DMS114 treated with DMSO at 0.1 percent for 48 hours (cell line): ENCODE results near the gene SLCO4A1.

Experiments used
- DNase-seq: peaks from one replicate; lab custom pipeline; 2025; ENCODE audit not compliant: unreplicated experiment; lab: John Stamatoyannopoulos, UW

SLCO4A1 gene

GRCh38 chr20:62642051-62642665 is at the start of gene SLCO4A1:
Gene SLCO4A1, plus strand, starts transcription at chr20:62642503. Its CDS starts 13,952 bp downstream, at chr20:62656455.
- peak; percentile 41 for DNase-seq

DNA sequence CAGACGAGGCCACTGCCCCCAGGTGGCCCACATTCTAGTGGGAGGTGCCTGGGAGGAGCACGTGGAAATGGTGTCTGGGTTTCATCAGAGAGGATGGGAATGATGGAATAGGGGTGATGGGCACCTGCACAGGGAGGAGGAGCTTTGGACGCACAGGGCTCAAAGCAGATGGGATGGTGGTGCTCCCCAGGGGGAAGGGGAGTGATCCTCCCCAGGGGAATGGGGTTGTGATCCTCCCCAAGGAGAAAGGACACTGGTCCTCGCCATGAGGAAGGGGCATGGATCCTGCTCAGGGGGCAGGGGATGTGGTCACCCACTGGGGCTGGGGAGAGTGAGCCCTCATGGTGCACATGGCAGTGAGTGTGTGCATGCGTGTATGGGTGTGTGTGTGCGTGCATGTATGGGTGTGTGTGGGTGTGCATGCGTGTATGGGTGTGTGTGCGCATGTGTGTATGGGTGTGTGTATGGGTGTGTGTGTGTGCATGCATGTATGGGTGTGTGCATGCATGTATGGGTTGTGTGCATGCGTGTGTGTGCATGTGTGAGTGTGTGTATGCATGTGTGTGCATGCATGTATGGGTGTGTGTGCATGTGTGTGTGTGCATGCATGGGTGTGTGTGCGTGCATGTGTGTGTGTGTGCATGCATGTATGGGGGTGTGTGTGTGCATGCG is 49.7 kb upstream of the SLCO4A1 start:
- no peak for DNase-seq

GRCh38 chr20:62593616-62594015 is 48.7 kb upstream of the SLCO4A1 start:
- DNase-seq, result no peak

DNA sequence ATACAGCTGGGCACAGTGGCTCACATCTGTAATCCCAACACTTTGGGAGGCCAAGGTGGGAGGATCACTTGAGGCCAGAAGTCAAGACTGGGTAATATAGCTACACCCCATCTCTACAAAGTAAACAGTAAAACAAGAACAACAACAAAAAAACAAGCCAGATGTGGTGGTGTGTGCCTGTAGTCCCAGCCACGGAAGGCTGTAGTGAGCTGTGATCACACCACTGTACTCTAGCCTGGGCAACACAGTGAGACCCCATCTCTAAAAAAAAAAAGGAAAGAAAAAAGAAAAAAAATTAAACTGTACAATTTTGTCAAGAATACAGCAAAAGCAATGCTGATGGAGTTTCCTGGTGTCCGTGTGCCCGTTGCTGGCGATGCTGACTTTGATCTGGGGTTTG is 47.2 kb upstream of the SLCO4A1 start:
- no peak for DNase-seq

DNA sequence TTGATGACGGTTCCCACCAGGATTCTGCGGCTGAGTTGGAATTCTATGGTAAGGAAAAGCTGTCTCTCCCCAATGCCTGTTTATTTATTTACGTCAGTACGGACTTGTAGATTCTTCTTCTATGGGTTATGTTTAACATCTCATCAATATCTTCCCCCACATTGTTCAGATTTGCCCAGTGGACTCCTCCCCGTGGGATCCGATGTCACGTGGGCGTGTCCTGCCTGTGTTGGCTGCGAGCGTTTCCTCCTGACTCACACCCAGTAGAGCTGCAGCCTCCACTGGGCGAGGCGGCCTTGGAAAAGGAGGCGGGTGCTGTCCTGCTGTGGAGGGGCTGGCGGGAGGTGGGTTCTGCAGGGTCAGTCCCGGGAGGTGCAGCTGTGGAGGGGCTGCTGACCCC is 46.8 kb upstream of the SLCO4A1 start:
- no peak for DNase-seq

DNA sequence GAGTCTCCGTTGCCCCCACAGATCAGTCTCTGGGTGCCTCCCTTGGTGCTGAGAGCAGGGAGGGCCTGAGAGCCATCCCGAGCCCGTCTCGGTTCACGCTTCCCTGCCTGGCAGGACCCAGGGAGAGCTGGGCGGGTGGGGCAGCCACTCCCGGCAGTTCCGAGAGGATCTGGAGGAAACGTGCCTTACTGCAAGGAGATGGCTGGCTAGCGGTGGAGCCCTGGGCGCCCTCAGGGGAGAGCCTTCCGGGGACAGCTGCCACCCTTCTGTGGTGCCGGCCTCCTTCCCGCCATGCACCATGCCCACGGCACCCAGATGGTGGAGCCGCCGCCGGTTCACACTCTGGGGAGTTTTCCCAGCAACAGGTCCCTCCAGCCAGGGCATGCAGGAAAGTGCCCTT is 45.8 kb upstream of the SLCO4A1 start:
- DNase-seq, result no peak

GRCh38 chr20:62596921-62597320 is 45.4 kb upstream of the SLCO4A1 start:
- DNase-seq, result no peak

DNA sequence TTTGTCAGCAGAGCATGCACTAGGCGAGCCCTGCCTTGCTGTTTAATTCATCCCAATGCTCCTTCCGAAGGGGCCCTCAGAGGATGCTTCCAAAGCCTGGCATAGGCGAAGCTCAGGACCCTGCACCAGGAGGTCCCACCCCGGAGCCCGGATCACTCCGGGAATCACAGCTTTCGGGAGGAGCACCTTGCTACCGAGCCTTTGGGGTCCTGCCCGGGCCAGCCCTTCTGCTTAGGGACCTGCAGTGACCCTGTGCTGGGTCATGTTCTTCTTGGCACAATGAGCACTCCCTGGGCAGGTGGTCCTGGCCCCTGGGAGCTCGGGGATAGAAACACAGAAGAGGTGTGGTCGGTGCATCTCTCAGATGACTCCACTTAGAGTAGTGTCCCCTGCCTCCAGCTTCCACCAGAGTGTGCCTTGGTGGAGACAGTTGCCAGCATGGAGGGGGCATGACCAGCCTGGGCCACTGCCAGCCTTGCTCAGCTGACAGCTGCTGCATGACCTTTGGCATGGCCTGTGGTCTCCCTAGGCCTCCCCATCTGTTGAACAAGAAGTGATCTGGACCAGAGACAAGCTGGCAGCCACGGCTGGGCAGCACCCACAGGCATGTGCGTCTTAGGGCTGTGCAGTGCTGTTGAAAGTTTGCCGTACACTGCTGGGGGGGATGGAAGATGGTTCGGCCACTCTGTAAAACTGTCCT is 44.7 kb upstream of the SLCO4A1 start:
- no peak for DNase-seq

DNA sequence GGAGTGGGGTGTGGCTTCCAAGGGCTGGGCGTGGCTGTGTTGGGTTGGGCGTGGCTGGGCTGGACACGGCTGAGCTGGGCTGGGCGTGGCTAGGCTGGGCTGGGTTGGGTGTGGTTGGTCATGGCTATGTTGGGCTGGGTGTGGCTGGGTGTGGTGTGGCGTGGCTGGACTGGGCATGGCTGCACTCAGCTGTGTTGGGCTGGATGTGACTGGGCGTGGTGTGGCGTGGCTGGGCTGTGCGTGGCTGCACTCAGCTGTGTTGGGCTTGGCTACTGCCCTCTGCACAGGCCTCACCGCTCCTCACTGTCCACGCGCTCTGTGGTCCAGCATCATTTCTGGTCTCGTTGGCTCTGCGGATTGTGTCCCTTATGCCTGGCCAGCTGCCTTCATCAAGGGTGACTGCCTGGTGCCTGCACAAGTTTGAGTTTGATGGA is 43.5 kb upstream of the SLCO4A1 start:
- DNase-seq, result no peak

DNA sequence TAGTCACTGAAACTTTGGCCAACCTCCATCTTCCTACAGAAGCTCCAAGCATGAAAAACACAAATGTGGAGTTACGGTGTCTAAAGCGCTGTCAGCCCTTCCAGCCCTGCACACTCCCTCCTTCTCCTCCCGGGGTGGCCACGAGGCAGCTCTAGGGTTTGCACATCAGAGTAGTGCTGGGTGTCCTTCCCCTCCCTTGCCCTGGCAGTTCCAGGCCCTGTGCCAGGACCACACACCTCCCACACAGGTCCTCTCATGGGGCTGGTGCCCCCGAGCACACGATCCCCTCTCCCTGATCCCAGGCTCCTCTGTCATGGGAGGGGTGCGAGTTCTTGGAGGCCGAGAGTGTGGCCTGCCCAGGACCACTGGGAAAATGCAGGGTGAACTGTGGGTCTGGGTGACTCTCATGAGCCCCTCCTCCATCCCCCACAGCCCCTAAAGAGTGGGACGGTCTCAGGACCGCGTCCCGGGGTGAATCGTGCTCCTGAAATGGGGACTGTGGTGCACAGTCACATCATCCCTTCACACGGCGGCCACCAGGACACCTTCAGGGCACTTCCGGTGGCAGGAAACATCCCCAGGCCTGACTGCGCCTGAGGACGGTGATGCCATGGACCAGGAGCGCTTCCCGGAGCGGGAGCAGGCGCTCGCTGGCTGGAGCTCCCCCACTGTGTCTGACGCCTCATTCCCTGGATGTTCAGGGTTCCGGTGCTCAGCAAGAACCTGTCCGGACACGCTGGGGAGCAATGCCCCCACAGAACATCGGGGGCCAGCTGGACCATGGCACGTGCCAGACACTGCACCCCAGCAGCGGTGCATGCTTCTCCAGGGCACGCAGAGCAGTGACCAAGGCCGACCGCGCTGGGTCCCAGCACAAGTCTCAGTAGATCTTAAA is 42.8 kb upstream of the SLCO4A1 start:
- no peak for DNase-seq

DNA sequence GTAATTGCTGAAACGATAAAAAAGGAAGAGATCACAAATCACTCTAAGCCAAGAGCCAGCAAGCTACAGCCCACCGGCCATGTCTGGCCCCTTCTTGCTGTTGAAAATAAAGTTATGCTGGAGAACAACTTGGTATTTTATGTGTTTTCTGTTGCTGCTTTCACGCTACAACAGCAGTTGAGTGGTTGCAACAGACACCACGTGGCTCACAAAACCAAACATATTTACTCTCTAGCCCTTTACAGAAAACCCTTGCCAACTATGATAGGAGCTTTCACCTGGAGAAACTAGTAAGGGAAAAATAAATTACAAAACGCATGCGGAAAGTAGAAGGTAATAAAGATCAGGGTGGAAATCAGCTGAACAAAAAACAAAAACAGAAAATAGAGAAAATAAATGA is 41.1 kb upstream of the SLCO4A1 start:
- DNase-seq, result no peak

DNA sequence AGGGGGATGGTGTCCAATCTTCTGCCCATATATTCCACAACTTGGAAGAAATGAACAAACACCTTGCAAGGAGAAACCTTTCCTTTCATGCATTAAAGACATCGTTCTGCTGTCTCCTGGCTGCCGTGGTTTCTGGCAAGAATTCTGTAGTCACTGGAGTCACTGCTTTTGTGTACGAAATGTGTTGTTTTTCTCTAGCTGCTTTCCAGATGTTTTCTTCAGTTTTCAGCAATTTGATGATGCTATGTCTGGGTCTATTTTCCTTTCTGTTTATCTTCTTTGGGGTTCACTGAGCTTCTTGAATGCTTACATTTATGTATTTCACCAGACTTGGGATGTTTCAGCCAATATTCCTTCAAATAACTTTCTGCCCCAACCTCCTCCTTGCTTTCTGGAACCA is 40.6 kb upstream of the SLCO4A1 start:
- DNase-seq, result no peak

DNA sequence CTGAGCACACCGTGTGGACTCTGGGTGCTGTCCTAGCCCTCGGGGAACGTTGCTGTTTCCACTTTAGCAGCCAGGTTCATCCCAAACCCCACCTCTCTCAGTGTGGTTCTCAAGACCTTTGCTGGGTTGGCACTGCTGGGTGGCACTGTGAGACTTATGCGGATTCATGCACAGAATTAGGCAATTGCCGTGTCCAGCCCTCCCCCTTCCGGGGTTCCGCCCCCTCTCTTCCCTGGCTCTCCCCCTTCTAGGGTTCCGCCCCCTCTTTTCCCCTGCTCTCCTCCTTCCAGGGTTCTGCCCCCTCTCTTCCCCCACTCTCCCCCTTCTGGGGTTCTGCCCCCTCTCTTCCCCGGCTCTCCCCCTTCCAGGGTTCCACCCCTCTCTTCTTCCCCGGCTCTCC is 39.8 kb upstream of the SLCO4A1 start:
- no peak for DNase-seq

DNA sequence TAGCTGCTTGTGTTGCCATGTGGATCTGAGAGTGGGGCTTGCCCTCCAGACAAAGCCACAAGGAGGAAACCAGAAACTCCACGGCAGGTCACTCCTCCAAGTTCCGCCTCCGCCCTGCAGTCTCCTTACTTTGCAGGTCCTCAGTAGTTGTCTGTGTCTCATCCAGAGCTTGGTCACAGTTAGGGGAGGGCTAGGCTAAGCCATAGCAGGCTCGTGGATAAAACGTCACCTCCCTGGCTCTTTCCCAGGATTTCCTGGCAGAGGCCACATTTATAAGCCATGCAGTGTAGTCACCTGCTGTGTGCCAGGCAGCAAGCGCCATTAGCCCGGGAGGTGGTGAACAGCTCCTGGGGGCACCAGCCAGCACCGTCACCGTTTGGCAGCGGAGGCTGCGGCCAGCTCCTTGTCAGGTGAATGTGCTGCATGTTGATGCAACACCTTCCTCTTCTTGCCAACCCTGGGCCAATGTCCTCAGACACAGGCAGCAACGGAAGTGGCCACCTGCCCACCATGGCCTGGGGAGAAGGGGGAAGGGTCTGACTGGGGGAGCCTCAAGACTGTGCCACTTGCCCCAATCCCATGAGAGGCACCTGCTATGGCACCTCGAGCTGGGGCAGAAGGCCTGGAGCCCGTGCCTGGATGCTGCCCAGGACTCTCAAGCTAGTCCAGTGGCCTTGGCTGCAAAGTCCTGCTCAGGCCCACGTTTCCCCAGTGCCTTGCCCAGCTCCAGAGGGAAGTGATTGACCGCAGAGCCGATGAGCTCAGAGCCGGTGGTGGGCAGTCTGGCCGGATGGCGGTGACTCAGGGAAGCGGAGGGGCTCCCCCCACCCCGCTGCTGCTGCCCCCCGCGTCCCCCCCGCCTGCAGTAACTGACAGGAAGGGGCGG is 39.0 kb upstream of the SLCO4A1 start:
- no peak for DNase-seq

DNA sequence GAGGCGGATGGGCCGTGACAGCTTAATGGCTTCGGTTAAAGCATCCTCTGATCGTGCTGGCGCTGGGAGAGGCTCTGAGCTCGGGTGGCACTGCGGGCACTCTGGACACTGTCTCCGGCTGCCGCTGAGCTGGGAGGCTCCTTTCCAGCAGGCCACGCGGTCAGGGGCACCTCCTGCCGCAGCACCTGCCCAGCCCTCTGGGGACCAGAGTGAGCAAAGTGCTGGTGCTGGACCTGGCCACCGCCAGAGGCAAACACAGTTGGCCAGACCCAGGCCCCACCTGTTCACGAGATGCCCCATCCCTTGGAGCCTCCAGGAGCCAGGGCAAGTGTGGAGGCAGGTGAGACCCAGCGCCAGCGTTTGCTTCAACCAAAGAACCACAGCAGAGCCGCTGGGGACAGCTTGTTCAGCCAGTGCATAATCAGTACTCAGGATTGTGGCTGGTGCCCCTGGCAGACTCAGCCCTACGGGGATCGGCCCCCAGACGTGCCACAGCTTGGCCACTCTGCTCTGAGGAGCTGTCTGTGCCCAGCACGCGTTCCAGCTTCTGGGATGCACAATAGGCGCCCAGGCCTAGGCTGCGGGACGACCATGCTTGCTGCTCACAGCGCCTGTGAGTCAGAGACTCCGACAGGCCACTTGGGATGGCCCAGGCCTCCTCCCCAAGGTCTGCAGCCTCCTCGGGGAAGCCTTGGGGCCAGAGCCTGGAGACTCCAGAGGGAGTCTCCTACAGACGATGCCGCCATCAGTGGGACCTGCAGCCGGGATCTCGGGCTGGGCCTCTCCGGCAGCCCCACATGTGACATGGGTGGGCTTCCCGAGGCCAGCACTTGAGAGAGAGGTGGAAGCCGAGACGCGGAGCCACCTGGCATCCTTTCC is 38.2 kb upstream of the SLCO4A1 start:
- no peak for DNase-seq

GRCh38 chr20:62604796-62605195 is 37.5 kb upstream of the SLCO4A1 start:
- DNase-seq, result no peak

DNA sequence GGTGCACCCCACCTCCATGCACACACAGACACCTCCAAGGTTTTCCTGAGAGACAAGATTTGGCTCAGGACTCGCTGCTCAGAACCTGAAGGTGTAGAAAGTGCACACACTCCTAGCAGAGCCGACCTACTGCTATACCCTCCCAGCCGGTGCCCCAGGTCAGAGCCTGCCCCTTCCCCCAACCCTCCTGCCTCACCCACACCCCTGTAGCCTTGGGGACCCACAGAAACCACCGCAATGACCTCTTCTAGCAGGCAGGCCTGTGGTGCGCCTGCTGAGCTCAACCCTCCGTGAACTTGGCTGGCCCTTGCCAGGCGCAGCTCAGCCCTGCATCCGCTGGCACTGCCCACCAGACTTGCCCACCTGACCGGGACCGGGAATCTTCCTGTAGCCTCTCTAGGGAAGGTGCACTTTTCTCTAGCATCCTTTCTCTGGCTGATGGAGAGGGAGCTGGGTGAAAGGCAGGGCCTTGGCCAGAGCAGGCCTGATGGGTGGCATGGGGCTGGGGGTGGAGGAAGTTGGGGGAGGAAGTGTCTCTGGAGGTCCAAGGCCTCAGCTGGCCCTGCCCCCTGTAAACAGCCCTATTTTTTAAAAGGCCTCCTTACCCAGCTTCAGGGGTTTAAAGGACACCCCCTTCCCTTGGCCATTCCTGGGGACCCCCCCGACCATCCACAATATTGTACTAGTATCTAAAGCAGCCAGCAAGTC is 36.9 kb upstream of the SLCO4A1 start:
- no peak for DNase-seq

GRCh38 chr20:62606016-62606415 is 36.3 kb upstream of the SLCO4A1 start:
- no peak for DNase-seq
